Hepatocyte (in vitro differentiated cells): ENCODE data around the gene SLC19A1.

ENCODE experiments used
- EZH2 ChIP-seq: fragments of 200-600 bp; sonication (generic); IDR thresholded peaks from 2 replicates; pipeline ENCODE4 v1.6.1; 2016; ENCODE audit warnings: antibody characterized with exemption, mild to moderate bottlenecking, borderline replicate concordance
- EZH2phosphoT487 ChIP-seq: fragments of 200-600 bp; sonication (generic); IDR thresholded peaks from one replicate; pipeline ENCODE4 v1.6.1; 2018; ENCODE audit warnings: antibody characterized with exemption, mild to moderate bottlenecking, low read depth, moderate library complexity; ENCODE audit not compliant: unreplicated experiment, severe bottlenecking
- TF ChIP-seq, protein P1 (sequence below): fragments of 200-600 bp; sonication (generic); IDR thresholded peaks from 2 replicates; pipeline ENCODE4 v1.5.1; 2016; ENCODE audit warnings: antibody characterized with exemption, mild to moderate bottlenecking; ENCODE audit not compliant: poor library complexity

DNA sequence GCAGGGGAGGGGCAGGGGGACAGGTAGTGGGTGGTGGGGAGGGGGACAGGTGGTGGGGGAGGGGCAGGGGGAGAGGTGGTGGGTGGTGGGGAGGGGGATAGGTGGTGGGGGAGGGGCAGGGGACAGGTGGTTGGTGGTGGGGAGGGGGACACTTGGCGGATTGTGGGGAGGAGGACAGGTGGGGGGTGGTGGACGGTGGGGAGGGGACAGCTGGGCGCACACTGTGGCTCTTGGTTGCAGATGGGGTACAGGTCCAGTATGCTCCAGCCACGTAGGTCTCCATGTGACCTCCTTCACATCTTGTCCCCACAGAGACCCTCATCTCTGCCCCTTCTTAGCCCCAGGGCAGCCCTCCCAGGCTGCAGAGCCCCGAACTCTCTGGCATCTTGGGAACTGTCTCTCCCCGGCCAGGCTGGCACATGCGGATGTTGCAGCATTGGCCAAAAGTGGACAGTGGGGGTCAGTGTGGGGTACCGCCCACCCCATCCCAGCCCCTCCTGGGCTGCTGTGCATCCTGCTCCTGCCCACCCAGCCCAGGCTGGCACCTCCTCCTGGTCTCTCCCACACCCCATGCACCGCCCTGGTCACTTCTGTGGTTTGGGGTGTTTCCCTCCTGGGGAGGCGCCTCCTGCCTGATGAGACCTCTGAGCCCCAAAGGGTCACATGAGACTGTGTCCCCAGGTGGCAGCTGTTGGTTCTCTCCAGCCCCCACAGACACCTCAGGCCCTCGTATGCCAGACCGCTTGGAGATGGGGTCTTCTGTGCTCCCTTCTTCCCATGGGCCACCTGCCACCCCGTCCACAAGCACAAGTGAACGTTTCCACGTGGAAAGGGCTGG is 7.6 kb upstream of the SLC19A1 start:
- no peak for TF ChIP-seq EZH2
- TF ChIP-seq, protein P1, sequence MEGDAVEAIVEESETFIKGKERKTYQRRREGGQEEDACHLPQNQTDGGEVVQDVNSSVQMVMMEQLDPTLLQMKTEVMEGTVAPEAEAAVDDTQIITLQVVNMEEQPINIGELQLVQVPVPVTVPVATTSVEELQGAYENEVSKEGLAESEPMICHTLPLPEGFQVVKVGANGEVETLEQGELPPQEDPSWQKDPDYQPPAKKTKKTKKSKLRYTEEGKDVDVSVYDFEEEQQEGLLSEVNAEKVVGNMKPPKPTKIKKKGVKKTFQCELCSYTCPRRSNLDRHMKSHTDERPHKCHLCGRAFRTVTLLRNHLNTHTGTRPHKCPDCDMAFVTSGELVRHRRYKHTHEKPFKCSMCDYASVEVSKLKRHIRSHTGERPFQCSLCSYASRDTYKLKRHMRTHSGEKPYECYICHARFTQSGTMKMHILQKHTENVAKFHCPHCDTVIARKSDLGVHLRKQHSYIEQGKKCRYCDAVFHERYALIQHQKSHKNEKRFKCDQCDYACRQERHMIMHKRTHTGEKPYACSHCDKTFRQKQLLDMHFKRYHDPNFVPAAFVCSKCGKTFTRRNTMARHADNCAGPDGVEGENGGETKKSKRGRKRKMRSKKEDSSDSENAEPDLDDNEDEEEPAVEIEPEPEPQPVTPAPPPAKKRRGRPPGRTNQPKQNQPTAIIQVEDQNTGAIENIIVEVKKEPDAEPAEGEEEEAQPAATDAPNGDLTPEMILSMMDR: no peak
- no peak for TF ChIP-seq EZH2phosphoT487
